Gastroesophageal sphincter (tissue), 4 donors: Measurements from ENCODE around the gene KRTAP10-2. TPM values are rescaled to one million over a fixed set of nuclear protein-coding genes. Genes with fewer than 3 reads are reported as not detected.
"Not testable (repeated sequence)": the region's sequence is repeated elsewhere in the genome, so short reads cannot be mapped to it uniquely, and the experiment has no call there.

Source experiments
- ATAC-seq: fragments of 150-250 bp; one replicate; pipeline ENCODE4 v1.9.1; 2016; ENCODE audit warnings: mild to moderate bottlenecking, moderate library complexity
- H3K27ac ChIP-seq, 4 donors: fragments of 200-600 bp; sonication (generic) in 3 of 4; 1 replicate in 3 of 4; 2 replicates in 1 of 4; pipeline ENCODE4 v1.5.1; 2016 to 2019
- H3K27me3 ChIP-seq: fragments of 200-600 bp; sonication (generic); one replicate; pipeline ENCODE4 v1.5.1; 2019
- H3K36me3 ChIP-seq, 2 donors: fragments of 200-600 bp; sonication (generic); one replicate each; pipeline ENCODE4 v1.5.1; 2019; ENCODE audit warnings: control low read depth in 1 of 2
- H3K4me1 ChIP-seq, 3 donors: fragments of 200-600 bp; sonication (generic); 1 replicate in 2 of 3; 2 replicates in 1 of 3; pipeline ENCODE4 v1.5.1; 2016 to 2019; ENCODE audit warnings: control low read depth in 2 of 3
- H3K4me3 ChIP-seq, 2 donors: fragments of 200-600 bp; sonication (generic); one replicate each; pipeline ENCODE4 v1.5.1; 2019; ENCODE audit warnings: mild to moderate bottlenecking in 1 of 2, moderate library complexity in 1 of 2
- H3K9me3 ChIP-seq, 3 donors: fragments of 200-600 bp; sonication (generic); one replicate each; pipeline ENCODE4 v1.5.1; 2017 to 2019; ENCODE audit warnings: control low read depth in 2 of 3
- CTCF ChIP-seq, 4 experiments: fragments of 200-600 bp in 2 of 4; fragments of 450-650 bp in 2 of 4; sonication (generic) in 1 of 4; IDR thresholded peaks; one replicate each; pipeline ENCODE4 v1.5.1; 2017 to 2019; ENCODE audit warnings: antibody characterized with exemption in 4 of 4, mild to moderate bottlenecking in 2 of 4, moderate library complexity in 2 of 4
- EP300 ChIP-seq: sonication (generic); formaldehyde crosslinking; IDR thresholded peaks from one replicate; pipeline ENCODE4 v1.6.1; 2017; ENCODE audit warnings: antibody characterized with exemption, mild to moderate bottlenecking
- POLR2A ChIP-seq, 2 donors: fragments of 450-650 bp; IDR thresholded peaks; one replicate each; pipeline ENCODE4 v1.6.1; 2017; ENCODE audit warnings: antibody characterized with exemption in 2 of 2, mild to moderate bottlenecking in 2 of 2, moderate library complexity in 1 of 2
- POLR2AphosphoS5 ChIP-seq: sonication (generic); formaldehyde crosslinking; IDR thresholded peaks from one replicate; pipeline ENCODE4 v1.6.1; 2017; ENCODE audit warnings: antibody characterized with exemption
- WGBS, 2 donors: methylation state at CpG; one replicate each; pipeline ENCODE4 v1.1.5; 2018; ENCODE audit warnings: low coverage in 1 of 2; 5-methylcytosine and 5-hydroxymethylcytosine counted together
- total RNA-seq, 4 donors: library from RNA; depleted of rRNA; stranded (reverse); fragments of >200 nt; gene quantifications; one replicate each; pipeline ENCODE4 v1.1.0, GENCODE V29; 2016

The KRTAP10-2 gene
- total RNA-seq, 4 donors from 2014 or later, result not detected

DNA sequence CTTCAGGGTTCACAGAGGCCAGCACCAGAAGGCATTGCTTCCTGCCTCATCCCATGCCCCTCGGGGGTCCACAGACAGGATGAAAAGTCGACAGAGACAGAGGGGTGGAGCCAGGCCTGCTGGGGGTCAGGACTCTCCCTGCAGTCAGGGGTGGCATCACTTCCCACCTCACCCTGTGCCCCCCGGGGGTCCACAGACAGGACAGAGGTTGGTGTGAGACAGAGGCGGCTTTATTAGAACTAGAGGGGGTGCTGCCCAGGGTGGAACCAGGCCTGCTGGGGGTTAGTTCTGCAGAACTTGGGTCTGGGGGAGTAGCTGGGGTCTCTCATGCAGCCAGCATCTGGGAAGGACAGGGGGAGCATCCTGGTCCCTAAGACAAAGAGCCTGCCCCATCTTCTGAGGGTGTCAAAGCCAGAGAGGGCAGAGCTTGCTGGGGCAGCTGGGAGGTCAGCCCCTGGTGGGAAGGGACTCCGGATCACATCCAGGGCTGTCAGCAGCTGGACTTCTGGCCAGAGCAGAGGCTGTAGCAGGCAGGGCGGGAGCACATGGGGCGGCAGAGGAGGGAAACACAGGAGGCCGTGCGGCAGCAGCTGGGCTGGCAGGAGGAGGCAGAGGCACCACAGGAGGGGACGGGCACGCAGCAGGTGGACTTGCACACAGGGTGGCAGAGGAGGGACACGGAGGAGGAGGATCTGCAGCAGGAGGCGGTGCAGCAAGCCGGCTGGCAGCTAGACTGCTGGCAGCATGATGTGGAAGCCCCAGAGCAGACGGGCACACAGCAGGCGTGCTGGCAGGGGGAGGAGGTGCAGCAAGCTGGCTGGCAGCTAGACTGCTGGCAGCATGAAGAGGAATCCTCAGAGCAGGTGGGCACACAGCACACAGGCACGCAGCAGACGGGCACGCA is 39.8 kb upstream of the KRTAP10-2 start:
- H3K27ac ChIP-seq, result not testable (repeated sequence)

GRCh38 chr21:44590311-44590721 is 39.0 kb upstream of the KRTAP10-2 start:
- ATAC-seq, result no peak
- peaks cover 62% of the 10 kb centered on the region for H3K27me3 ChIP-seq
- TF ChIP-seq POLR2A (IDR thresholded peaks at IDR 0.05) (no peak), EP300 (no peak), POLR2AphosphoS5 (no peak), CTCF (IDR thresholded peaks at IDR 0.05) (no peak)
- peaks cover 0 to 8% (median 0%) of the 10 kb centered on the region in 3 donors for H3K9me3 ChIP-seq
- H3K36me3 ChIP-seq, result no peaks in the 10 kb centered on the region
- no peak overlapping the region for H3K27ac ChIP-seq
- 76% methylated on average over 5 of the region's 10 CpGs; no CpG with 5 or more reads in 1 of the 2 donors for WGBS, 2 donors
- no peak overlapping the region for H3K4me3 ChIP-seq
- no peaks in the 10 kb centered on the region for H3K4me1 ChIP-seq

More for the DNA sequence above, 39.8 kb upstream of the KRTAP10-2 start:
- not testable (repeated sequence) for H3K4me3 ChIP-seq, H3K9me3 ChIP-seq, H3K4me1 ChIP-seq, H3K36me3 ChIP-seq, ATAC-seq
- peaks cover 61% of the 10 kb centered on the region for H3K27me3 ChIP-seq
- 53 to 60% methylated on average over 2 to 3 of the region's 19 CpGs for WGBS, 2 donors

GRCh38 chr21:44589586-44590305 is 38.4 kb upstream of the KRTAP10-2 start:
- no peak for TF ChIP-seq POLR2A (IDR thresholded peaks at IDR 0.05)
- no peak for TF ChIP-seq POLR2AphosphoS5
- no peak for TF ChIP-seq EP300
- TF ChIP-seq CTCF (IDR thresholded peaks at IDR 0.05), result no peak
- peaks cover 0 to 10% (median 0%) of the 10 kb centered on the region in 3 donors for H3K9me3 ChIP-seq
- ATAC-seq, result no peak
- no peaks in the 10 kb centered on the region for H3K4me1 ChIP-seq
- 84 to 92% methylated on average over 2 to 11 of the region's 24 CpGs for WGBS, 2 donors
- no peak overlapping the region for H3K27ac ChIP-seq
- H3K36me3 ChIP-seq, result no peaks in the 10 kb centered on the region
- no peak overlapping the region for H3K4me3 ChIP-seq
- peaks cover 62% of the 10 kb centered on the region for H3K27me3 ChIP-seq

- peaks cover 0 to 10% (median 0%) of the 10 kb centered on the region in 3 donors for H3K9me3 ChIP-seq
- H3K36me3 ChIP-seq, result no peaks in the 10 kb centered on the region
- WGBS, 2 donors, result 95 to 100% methylated on average over 1 to 2 of the region's 2 CpGs
- H3K27me3 ChIP-seq, result peaks cover 62% of the 10 kb centered on the region
- no peak for TF ChIP-seq POLR2A (IDR thresholded peaks at IDR 0.05)
- TF ChIP-seq POLR2AphosphoS5, result no peak
- no peak for TF ChIP-seq EP300
- TF ChIP-seq CTCF (IDR thresholded peaks at IDR 0.05), result no peak
- H3K27ac ChIP-seq, result no peak overlapping the region
- no peak for ATAC-seq
- H3K4me1 ChIP-seq, result no peaks in the 10 kb centered on the region
- no peak overlapping the region for H3K4me3 ChIP-seq
These were observed 37.8 kb upstream of the KRTAP10-2 start for GRCh38 chr21:44589094-44589493.

GRCh38 chr21:44585892-44586291 is 34.6 kb upstream of the KRTAP10-2 start:
- Histone ChIP-seq H3K9me3 (peaks cover 0 to 27% (median 0%) of the 10 kb centered on the region in 3 donors), H3K4me1 (peaks cover 0 to 4% (median 0%) of the 10 kb centered on the region in 3 donors), H3K27ac (no peak overlapping the region), H3K27me3 (peaks cover 39% of the 10 kb centered on the region), H3K36me3 (no peaks in the 10 kb centered on the region), H3K4me3 (no peak overlapping the region)
- no peak for ATAC-seq
- no peak for TF ChIP-seq EP300
- no peak for TF ChIP-seq CTCF (IDR thresholded peaks at IDR 0.05)
- TF ChIP-seq POLR2A (IDR thresholded peaks at IDR 0.05), result no peak
- no peak for TF ChIP-seq POLR2AphosphoS5
- 70 to 93% methylated on average over 2 of the region's 3 CpGs for WGBS, 2 donors
